ENCODE results near the gene ZBED1.
A peak's percentile ranks its signal among the peaks of the same experiment; 100 is the strongest.
"Not testable (repeated sequence)": the region's sequence is repeated elsewhere in the genome, so short reads cannot be mapped to it uniquely, and the experiment has no call there.

ZBED1 gene

GRCh38 chrX:2500803-2501558, at the start of gene ZBED1, which contains the start of gene DHRSX:
TSS of gene ZBED1 (minus strand) at chrX:2500976. CDS start at chrX:2490719, 10,257 bp downstream.
TSS of gene DHRSX (minus strand) at chrX:2500976. CDS start at chrX:2500925, 51 bp downstream.
- peak; percentile 62 for DNase-seq

DNA sequence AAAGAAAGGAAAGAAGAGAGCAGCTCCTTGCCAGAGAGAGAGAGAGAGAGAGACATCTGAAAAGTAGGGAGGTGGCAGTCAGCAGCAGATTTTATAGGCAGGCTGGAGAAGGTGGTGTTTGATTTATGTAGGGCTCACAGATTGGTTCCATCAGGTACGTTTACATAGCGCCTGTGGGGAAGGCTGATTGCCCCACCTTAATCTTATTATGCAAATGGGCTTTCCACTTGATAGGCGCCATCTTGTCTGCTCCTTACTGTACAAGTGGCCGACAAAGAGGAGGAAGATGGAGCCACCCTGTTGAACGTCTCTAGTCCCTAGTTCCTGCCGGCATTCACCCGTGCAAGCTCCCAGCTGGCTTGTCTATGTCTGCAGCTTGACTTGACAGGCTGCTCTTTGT, 49.1 kb upstream of the ZBED1 start:
- no peak for DNase-seq

GRCh38 chrX:2548711-2549423, 48.1 kb upstream of the ZBED1 start:
- no peak for DNase-seq

- DNase-seq, result no peak
These were observed 47.0 kb upstream of the ZBED1 start for GRCh38 chrX:2547736-2548135.

DNA sequence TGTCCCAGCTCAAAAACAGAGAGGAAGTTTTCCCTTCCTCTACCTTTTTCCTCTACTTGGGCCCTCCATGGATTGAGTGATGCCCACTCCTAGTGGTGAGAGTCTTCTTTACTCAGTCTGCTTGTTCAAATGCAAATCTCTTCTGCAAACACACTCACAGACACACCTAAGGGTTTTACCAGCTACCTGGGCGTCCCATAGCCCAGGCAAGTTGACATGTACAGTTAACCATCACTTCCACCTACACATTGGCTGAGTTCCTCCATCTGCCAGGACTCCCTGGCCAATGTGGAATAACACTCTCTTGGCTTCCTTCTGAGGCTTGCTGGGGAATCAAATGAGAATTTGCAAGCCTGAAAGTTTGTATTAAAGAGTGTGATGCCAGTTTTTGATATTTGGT, 45.7 kb upstream of the ZBED1 start:
- no peak for DNase-seq

GRCh38 chrX:2545144-2545543, 44.4 kb upstream of the ZBED1 start:
- no peak for DNase-seq

DNA sequence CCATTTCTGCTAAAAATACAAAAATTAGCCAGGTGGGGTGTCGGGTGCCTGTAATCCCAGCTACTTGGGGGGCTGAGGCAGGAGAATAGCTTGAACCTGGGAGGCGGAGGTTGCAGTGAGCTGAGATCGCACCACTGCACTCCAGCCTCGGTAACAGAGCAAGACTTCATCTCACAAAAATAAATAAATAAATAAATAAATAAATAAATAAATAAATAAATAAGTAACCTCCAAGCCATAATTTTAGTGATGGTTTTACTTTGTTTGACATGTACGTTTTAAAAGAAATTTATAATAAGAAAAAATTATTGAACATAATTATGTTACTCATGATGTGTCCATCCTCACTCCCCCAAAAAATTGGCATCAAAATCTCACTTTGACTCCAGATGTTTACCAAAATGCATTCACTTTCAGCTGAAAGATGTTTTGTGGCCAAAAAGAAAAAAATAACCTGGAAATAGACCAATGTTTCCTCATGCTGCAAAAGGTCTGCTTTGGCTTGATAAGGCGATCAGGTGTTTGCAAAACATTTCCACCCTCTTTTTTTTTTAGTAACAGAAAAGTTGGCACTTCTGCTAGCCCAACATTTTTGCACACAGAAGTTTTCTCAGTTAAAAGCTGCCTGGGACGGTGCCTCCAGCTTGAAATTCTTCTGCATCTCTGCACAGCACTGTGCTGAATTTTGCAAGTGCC, 42.2 kb upstream of the ZBED1 start:
- DNase-seq, result no peak

DNA sequence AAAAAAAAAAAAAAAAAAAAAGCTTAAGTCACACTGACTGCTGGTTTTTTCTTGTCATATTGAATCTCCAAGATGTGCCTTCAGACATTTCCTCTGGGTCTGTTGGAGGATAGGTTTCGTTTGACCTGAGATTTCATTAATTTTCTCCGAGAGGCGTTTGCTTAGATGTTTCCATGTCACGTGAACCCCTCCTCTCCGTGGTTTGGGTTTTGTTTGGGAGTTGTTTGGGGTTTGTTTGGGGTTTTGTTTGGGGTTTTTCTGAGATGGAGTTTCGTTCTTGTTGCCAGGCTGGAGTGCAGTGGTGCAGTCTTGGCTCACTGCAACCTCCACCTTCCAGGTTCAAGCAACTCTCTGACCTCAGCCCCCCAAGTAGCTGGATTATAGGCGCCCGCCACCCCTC, 40.8 kb upstream of the ZBED1 start:
- no peak for DNase-seq

DNA sequence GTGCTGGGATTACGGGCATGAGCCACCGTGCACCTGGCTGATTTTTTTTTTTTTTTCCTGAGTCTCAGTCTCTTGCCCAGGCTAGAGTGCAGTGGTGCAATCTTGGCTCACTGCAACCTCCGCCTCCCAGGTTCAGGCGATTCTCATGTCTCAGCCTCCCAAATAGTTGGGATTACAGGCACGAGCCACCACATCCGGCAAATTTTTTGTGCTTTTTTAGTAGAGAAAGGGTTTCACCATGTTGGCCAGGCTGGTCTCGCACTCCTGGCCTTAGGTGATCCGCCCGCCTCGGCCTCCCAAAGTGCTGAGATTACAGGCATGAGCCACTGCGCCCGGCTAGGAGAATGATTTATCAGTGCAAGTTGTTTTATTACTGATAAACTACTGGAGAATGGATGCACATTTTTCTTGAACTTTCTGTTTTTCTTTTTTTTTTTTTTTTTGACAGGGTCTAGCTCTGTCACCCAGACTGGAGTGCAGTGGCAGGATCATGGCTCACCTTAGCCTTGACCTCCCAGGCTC, 39.7 kb upstream of the ZBED1 start:
- DNase-seq, result no peak

GRCh38 chrX:2539586-2539985, 38.8 kb upstream of the ZBED1 start:
- DNase-seq, result no peak

- DNase-seq, result no peak
These were observed 37.4 kb upstream of the ZBED1 start for GRCh38 chrX:2538031-2538757.

- no peak for DNase-seq
These were observed 36.2 kb upstream of the ZBED1 start for GRCh38 chrX:2536974-2537373.

- DNase-seq, result no peak
These were observed 35.4 kb upstream of the ZBED1 start for GRCh38 chrX:2536141-2536540.

GRCh38 chrX:2534261-2535021, 33.7 kb upstream of the ZBED1 start:
- DNase-seq, result not testable (repeated sequence)

DNA sequence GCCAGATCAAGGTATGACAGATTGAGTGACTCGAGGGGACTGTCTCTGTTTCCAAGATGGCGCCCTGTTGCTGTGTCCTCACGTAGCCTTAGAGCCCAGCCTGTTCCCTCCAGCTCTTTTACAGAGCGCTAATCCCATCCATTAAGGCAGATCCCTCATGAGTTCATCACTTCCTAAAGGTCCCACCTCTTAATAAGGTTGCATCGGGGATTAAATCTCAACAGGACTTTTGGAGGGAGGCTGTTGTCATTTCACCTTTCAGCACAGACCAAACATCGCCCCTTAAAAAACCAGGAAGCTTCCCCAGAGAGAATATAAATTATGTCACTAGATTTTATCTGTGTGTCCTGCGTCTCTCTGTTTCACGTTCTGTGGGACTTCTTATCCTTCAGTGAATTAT, 32.6 kb upstream of the ZBED1 start:
- no peak for DNase-seq

- no peak for DNase-seq
These were observed 25.6 kb upstream of the ZBED1 start for GRCh38 chrX:2526390-2526789.

DNA sequence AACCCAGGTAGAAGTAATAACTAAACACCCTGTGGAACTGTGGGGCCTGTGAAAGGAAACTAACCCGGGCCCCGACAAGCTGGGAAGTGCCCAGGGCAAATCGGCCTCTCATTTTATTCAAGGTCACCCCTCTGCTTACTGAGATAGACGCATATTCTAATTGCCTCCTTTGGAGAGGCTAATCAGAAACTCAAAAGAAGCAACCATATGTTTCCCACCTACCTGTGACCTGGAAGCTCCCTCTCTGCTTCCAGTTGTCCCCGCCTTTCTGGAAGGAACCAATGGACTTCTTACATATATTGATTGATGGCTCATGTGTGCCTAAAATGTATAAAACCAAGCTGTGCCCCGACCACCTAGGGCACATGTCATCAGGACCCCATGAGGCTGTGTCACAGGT, 23.1 kb upstream of the ZBED1 start:
- DNase-seq, result no peak

DNA sequence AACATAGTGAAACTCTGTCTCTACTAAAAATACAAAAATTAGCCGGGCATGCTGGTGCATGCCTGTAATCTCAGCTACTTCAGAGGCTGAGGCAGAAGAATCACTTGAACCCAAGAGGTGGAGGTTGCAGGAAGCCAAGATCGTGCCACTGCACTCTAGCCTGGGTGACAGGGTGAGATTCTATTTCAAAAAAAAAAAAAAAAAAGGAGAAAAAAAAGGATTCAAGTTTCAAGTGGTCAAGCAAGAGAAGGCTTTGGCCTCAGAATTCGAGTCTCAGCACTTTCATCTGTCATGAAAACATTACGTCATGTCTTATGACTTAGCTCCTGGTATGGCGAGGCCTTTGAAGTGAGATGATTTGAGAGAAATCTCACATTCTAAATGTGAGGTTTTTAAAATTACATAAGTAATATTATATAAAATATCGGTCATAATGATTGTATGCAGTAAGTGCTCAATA, 21.2 kb upstream of the ZBED1 start:
- DNase-seq, result no peak

- DNase-seq, result no peak
These were observed 20.5 kb upstream of the ZBED1 start for GRCh38 chrX:2521092-2521926.

- no peak for DNase-seq
These were observed 19.8 kb upstream of the ZBED1 start for GRCh38 chrX:2520539-2520938.

DNA sequence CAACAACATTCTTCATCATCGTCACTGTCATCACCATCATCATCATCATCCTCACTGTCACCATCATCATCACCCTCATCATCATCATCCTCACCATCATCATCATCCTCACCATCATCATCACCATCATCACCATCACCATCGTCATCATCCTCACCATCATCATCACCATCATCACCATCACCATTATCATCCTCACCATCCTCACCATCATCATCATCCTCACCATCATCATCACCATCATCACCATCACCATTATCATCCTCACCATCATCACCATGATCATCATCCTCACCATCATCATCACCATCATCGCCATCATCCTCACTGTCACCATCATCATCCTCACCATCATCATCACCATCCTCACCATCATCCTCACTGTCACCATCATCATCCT, 18.9 kb upstream of the ZBED1 start:
- DNase-seq, result not testable (repeated sequence)

Measured in activated CD4-positive, alpha-beta T cell treated with anti-CD3 and anti-CD28 coated beads for 48 hours (primary cell).